NCI-H226 (cell line): Measurements from ENCODE around the gene TSPAN4.
A peak's percentile ranks its signal among the peaks of the same experiment; 100 is the strongest.

Source experiments
- DNase-seq: peaks from one replicate; pipeline ENCODE4 v3.0.0-alpha.2; 2015

TSPAN4 gene

GRCh38 chr11:804599-804964, 38.1 kb upstream of the TSPAN4 start:
- no peak for DNase-seq

- no peak for DNase-seq
These were observed 34.0 kb upstream of the TSPAN4 start for GRCh38 chr11:808427-809286.

- peak; percentile 96 for DNase-seq
These were observed 33.2 kb upstream of the TSPAN4 start, which contains the start of gene RPLP2 for GRCh38 chr11:809287-810039. Gene RPLP2, plus strand, starts transcription at chr11:809967. Its CDS starts 268 bp downstream, at chr11:810235.

GRCh38 chr11:810040-810567, 32.5 kb upstream of the TSPAN4 start:
- DNase-seq = no peak

- no peak for DNase-seq
These were observed 31.0 kb upstream of the TSPAN4 start for GRCh38 chr11:811446-812245.

GRCh38 chr11:812390-812789, 30.3 kb upstream of the TSPAN4 start:
- DNase-seq = no peak

GRCh38 chr11:813072-813455, 29.6 kb upstream of the TSPAN4 start:
- DNase-seq = no peak

GRCh38 chr11:813456-814096, 29.1 kb upstream of the TSPAN4 start:
- no peak for DNase-seq

- no peak for DNase-seq
These were observed 26.8 kb upstream of the TSPAN4 start for GRCh38 chr11:815675-816432.

GRCh38 chr11:816433-816779, 26.2 kb upstream of the TSPAN4 start:
- no peak for DNase-seq

GRCh38 chr11:818396-819128, 24.1 kb upstream of the TSPAN4 start, which contains the start of gene PNPLA2:
Gene PNPLA2, plus strand, starts transcription at chr11:818914. Its CDS starts 805 bp downstream, at chr11:819719.
- peak; percentile 86 for DNase-seq

GRCh38 chr11:819129-819931, 23.3 kb upstream of the TSPAN4 start:
- DNase-seq = peak; percentile 79

GRCh38 chr11:819943-820649, 22.6 kb upstream of the TSPAN4 start:
- peak; percentile 81 for DNase-seq

GRCh38 chr11:820655-821511, 21.8 kb upstream of the TSPAN4 start:
- peak; percentile 55 for DNase-seq

GRCh38 chr11:821512-822371, 20.9 kb upstream of the TSPAN4 start:
- DNase-seq = no peak

- DNase-seq = no peak
These were observed 19.0 kb upstream of the TSPAN4 start for GRCh38 chr11:823441-824291.
